HepG2 (cell line): Measurements from ENCODE around the gene RABGEF1. TPM values are rescaled to one million over a fixed set of nuclear protein-coding genes. Genes with fewer than 3 reads are reported as not detected.

Experiments used
- ADNP ChIP-seq: sonication (generic); formaldehyde crosslinking; IDR thresholded peaks from 2 replicates; pipeline ENCODE4 v1.4.0; 2020; ENCODE audit warnings: missing genetic modification reagents
- FOXO1 ChIP-seq: sonication (generic); formaldehyde crosslinking; IDR thresholded peaks from 2 replicates; pipeline ENCODE4 v1.4.0; 2020; ENCODE audit warnings: missing genetic modification reagents
- JARID2 ChIP-seq: sonication (generic); formaldehyde crosslinking; IDR thresholded peaks from 2 replicates; pipeline ENCODE4 v1.8.1; 2023; ENCODE audit warnings: missing genetic modification reagents, inconsistent platforms; ENCODE audit not compliant: insufficient replicate concordance
- KDM6A ChIP-seq: IDR thresholded peaks from 2 replicates; pipeline ENCODE4 v1.6.1; 2016; ENCODE audit warnings: low read depth
- MXD4 ChIP-seq: IDR thresholded peaks from 2 replicates; pipeline ENCODE4 v1.6.1; 2016; ENCODE audit warnings: mild to moderate bottlenecking, missing biosample characterization, missing genetic modification reagents
- NR3C1 ChIP-seq: sonication (generic); formaldehyde crosslinking; IDR thresholded peaks from 2 replicates; pipeline ENCODE4 v1.4.0; 2020; ENCODE audit warnings: missing genetic modification reagents
- ZC3H13 ChIP-seq: sonication (generic); formaldehyde crosslinking; IDR thresholded peaks from 2 replicates; pipeline ENCODE4 v1.8.1; 2023; ENCODE audit warnings: mild to moderate bottlenecking, missing genetic modification reagents, moderate library complexity
- ZFAT ChIP-seq: sonication (generic); formaldehyde crosslinking; conservative IDR thresholded peaks from 2 replicates; pipeline ENCODE4 v1.8.1; 2023; ENCODE audit warnings: missing genetic modification reagents, inconsistent platforms
- ZNF317 ChIP-seq: sonication (generic); formaldehyde crosslinking; IDR thresholded peaks from 2 replicates; pipeline ENCODE4 v1.5.0; 2020; ENCODE audit warnings: mild to moderate bottlenecking, missing genetic modification reagents
- ZNF468 ChIP-seq: sonication (generic); formaldehyde crosslinking; IDR thresholded peaks from 2 replicates; pipeline ENCODE4 v1.8.0; 2022; ENCODE audit warnings: mild to moderate bottlenecking, moderate library complexity, missing genetic modification reagents
- ZNF720 ChIP-seq: sonication (generic); formaldehyde crosslinking; IDR thresholded peaks from 2 replicates; pipeline ENCODE4 v1.4.0; 2020; ENCODE audit warnings: missing genetic modification reagents
- polyA plus RNA-seq, 8 experiments: library from polyadenylated mRNA; depleted of rRNA in 3 of 8; stranded (reverse) in 7 of 8; unstranded in 1 of 8; fragments of >200 nt; fragmentation: Illumina TruSeq in 4 of 8; extraction: Trizol in 4 of 8; gene quantifications; 2 replicates each; pipeline versions ENCODE4 v1.2.1 to v1.2.3, GENCODE V29; 2011 to 2016; ENCODE audit warnings: low read depth in 4 of 8, missing spikeins in 1 of 8, mixed read lengths in 1 of 8; ENCODE audit not compliant: insufficient read depth in 1 of 8
- total RNA-seq, 5 experiments: library from RNA; depleted of rRNA; stranded (reverse); fragments of >200 nt; fragmentation: Illumina TruSeq; extraction: Trizol; gene quantifications; 2 replicates each; pipeline ENCODE4 v1.2.3, GENCODE V29; 2016; ENCODE audit warnings: low read depth in 1 of 5
- TF ChIP-seq, protein P1 (sequence below): IDR thresholded peaks from 2 replicates; pipeline ENCODE4 v1.4.0; 2020; ENCODE audit warnings: mild to moderate bottlenecking, missing genetic modification reagents
- TF ChIP-seq, protein P2 (sequence below): sonication (generic); formaldehyde crosslinking; IDR thresholded peaks from 2 replicates; pipeline ENCODE4 v1.4.0; 2020; ENCODE audit warnings: mild to moderate bottlenecking, low read depth, missing genetic modification reagents
- TF ChIP-seq, protein P3 (sequence below): sonication (generic); formaldehyde crosslinking; IDR thresholded peaks from 2 replicates; pipeline ENCODE4 v1.8.0; 2022; ENCODE audit warnings: mild to moderate bottlenecking, missing genetic modification reagents, borderline replicate concordance

The RABGEF1 gene
- total and polyA plus RNA-seq, 2 of the 13 experiments (the other 11 are each of a cell fraction or from before 2014, with no cell fraction given), result 22.7 to 35.3 TPM

DNA sequence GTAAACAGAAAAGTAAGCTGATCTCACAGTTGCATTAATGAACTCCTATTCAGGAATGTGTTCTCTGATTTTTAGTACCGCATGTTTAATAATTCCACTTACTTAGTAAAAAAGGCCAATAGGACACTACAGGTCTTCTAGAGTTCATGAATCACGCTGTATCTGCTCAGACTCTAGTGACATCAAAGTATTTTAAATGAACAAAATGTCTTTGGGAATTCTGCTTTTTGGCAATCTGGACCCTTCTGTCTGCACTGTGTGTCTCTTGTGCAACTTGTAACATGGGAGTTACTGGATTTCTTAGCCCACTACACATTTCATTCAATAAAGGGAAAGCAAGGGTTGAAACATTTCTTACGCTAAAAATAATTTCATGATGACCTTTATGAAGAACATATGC lies 50.2 kb downstream of the RABGEF1 start (continued):
- TF ChIP-seq, protein P1, sequence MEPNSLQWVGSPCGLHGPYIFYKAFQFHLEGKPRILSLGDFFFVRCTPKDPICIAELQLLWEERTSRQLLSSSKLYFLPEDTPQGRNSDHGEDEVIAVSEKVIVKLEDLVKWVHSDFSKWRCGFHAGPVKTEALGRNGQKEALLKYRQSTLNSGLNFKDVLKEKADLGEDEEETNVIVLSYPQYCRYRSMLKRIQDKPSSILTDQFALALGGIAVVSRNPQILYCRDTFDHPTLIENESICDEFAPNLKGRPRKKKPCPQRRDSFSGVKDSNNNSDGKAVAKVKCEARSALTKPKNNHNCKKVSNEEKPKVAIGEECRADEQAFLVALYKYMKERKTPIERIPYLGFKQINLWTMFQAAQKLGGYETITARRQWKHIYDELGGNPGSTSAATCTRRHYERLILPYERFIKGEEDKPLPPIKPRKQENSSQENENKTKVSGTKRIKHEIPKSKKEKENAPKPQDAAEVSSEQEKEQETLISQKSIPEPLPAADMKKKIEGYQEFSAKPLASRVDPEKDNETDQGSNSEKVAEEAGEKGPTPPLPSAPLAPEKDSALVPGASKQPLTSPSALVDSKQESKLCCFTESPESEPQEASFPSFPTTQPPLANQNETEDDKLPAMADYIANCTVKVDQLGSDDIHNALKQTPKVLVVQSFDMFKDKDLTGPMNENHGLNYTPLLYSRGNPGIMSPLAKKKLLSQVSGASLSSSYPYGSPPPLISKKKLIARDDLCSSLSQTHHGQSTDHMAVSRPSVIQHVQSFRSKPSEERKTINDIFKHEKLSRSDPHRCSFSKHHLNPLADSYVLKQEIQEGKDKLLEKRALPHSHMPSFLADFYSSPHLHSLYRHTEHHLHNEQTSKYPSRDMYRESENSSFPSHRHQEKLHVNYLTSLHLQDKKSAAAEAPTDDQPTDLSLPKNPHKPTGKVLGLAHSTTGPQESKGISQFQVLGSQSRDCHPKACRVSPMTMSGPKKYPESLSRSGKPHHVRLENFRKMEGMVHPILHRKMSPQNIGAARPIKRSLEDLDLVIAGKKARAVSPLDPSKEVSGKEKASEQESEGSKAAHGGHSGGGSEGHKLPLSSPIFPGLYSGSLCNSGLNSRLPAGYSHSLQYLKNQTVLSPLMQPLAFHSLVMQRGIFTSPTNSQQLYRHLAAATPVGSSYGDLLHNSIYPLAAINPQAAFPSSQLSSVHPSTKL (CRISPR knock-in tag), result no peak
- TF ChIP-seq ADNP (no peak), JARID2 (CRISPR knock-in tag) (no peak), ZFAT (CRISPR knock-in tag) (no peak), FOXO1 (CRISPR knock-in tag) (no peak), ZNF720 (CRISPR knock-in tag) (no peak), ZC3H13 (CRISPR knock-in tag) (no peak), MXD4 (CRISPR knock-in tag) (no peak), ZNF468 (no peak), NR3C1 (CRISPR knock-in tag) (no peak), KDM6A (CRISPR knock-in tag) (no peak), ZNF317 (CRISPR knock-in tag) (no peak)
- TF ChIP-seq, protein P2, sequence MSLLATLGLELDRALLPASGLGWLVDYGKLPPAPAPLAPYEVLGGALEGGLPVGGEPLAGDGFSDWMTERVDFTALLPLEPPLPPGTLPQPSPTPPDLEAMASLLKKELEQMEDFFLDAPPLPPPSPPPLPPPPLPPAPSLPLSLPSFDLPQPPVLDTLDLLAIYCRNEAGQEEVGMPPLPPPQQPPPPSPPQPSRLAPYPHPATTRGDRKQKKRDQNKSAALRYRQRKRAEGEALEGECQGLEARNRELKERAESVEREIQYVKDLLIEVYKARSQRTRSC (CRISPR knock-in tag), result no peak
- TF ChIP-seq, protein P3, sequence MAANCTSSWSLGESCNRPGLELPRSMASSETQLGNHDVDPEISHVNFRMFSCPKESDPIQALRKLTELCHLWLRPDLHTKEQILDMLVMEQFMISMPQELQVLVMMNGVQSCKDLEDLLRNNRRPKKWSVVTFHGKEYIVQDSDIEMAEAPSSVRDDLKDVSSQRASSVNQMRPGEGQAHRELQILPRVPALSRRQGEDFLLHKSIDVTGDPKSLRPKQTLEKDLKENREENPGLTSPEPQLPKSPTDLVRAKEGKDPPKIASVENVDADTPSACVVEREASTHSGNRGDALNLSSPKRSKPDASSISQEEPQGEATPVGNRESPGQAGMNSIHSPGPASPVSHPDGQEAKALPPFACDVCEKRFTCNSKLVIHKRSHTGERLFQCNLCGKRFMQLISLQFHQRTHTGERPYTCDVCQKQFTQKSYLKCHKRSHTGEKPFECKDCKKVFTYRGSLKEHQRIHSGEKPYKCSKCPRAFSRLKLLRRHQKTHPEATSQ (CRISPR knock-in tag), result no peak
